HEK293 (cell line): ENCODE data around the gene TRIM26.
A peak's percentile ranks its signal among the peaks of the same experiment; 100 is the strongest.

Experiments
- CTCF ChIA-PET: fragments of 350-600 bp; formaldehyde crosslinking; extraction: SDS; loops from one replicate; lab custom pipeline; 2021; ENCODE audit warnings: antibody characterized with exemption; lab: Yijun Ruan, JAX
- POLR2A ChIA-PET: fragments of 300-600 bp; formaldehyde crosslinking; extraction: SDS; loops from one replicate; lab custom pipeline; 2020; ENCODE audit warnings: antibody characterized with exemption, inconsistent platforms; lab: Yijun Ruan, JAX
- H3K27ac ChIP-seq: fragments of 200-500 bp; sonication (Bioruptor generic); 2 replicates; pipeline ENCODE4 v1.5.1; 2014; ENCODE audit warnings: low read depth, low read length, control low read depth, inconsistent platforms; ENCODE audit errors: extremely low read depth
- H3K36me3 ChIP-seq, 2 experiments: fragments of 200-500 bp in 1 of 2; sonication (Bioruptor generic) in 1 of 2; 1 replicate in 1 of 2; 2 replicates in 1 of 2; pipeline ENCODE4 v1.5.1; 2014 to 2017; ENCODE audit warnings: inconsistent platforms in 2 of 2, low read length in 2 of 2; ENCODE audit not compliant: control insufficient read depth in 2 of 2, insufficient read depth in 1 of 2
- H3K4me1 ChIP-seq: fragments of 200-500 bp; sonication (Bioruptor generic); 2 replicates; pipeline ENCODE4 v1.5.1; 2014; ENCODE audit warnings: mild to moderate bottlenecking, low read length, inconsistent platforms; ENCODE audit not compliant: control insufficient read depth, insufficient read depth
- H3K4me3 ChIP-seq: 2 replicates; pipeline ENCODE4 v1.5.1; 2011; ENCODE audit warnings: low read depth, mild to moderate bottlenecking, control low read depth, low read length, moderate library complexity
- H3K9me3 ChIP-seq: fragments of 200-500 bp; sonication (Bioruptor generic); 2 replicates; pipeline ENCODE4 v1.5.1; 2014; ENCODE audit warnings: low read depth, low read length, inconsistent platforms; ENCODE audit not compliant: control insufficient read depth, insufficient read depth
- BCL11B ChIP-seq: fragments of 450-650 bp; formaldehyde crosslinking; IDR thresholded peaks from 2 replicates; pipeline ENCODE4 v1.5.1; 2016; ENCODE audit warnings: low read depth, missing biosample characterization, missing genetic modification characterization
- HOXC10 ChIP-seq: sonication (generic); formaldehyde crosslinking; IDR thresholded peaks from 2 replicates; pipeline ENCODE4 v1.8.1; 2023; ENCODE audit warnings: mild to moderate bottlenecking, missing genetic modification reagents
- KLF9 ChIP-seq: fragments of 450-650 bp; formaldehyde crosslinking; IDR thresholded peaks from 2 replicates; pipeline ENCODE4 v1.5.1; 2016; ENCODE audit warnings: missing biosample characterization, missing genetic modification characterization, low read depth
- ZBTB21 ChIP-seq: fragments of 450-650 bp; formaldehyde crosslinking; IDR thresholded peaks from 2 replicates; pipeline ENCODE4 v1.5.1; 2017; ENCODE audit warnings: missing biosample characterization, missing genetic modification characterization
- ZFHX2 ChIP-seq: fragments of 450-650 bp; formaldehyde crosslinking; conservative IDR thresholded peaks from 2 replicates; pipeline ENCODE4 v1.5.1; 2016; ENCODE audit warnings: missing biosample characterization, missing genetic modification characterization
- ZIC2 ChIP-seq: fragments of 450-650 bp; formaldehyde crosslinking; IDR thresholded peaks from 2 replicates; pipeline ENCODE4 v1.5.1; 2016; ENCODE audit warnings: missing biosample characterization, missing genetic modification characterization
- ZNF341 ChIP-seq: fragments of 450-650 bp; formaldehyde crosslinking; IDR thresholded peaks from 2 replicates; pipeline ENCODE4; 2016; ENCODE audit warnings: low read depth, missing biosample characterization, missing genetic modification characterization
- ZNF354C ChIP-seq: fragments of 450-650 bp; formaldehyde crosslinking; IDR thresholded peaks from 2 replicates; pipeline ENCODE4 v1.5.1; 2016; ENCODE audit warnings: missing biosample characterization, missing genetic modification characterization, low read depth, borderline replicate concordance
- ZNF394 ChIP-seq: fragments of 450-650 bp; formaldehyde crosslinking; IDR thresholded peaks from 2 replicates; pipeline ENCODE4 v1.5.1; 2016; ENCODE audit warnings: missing biosample characterization, missing genetic modification characterization, mild to moderate bottlenecking, moderate library complexity, borderline replicate concordance
- ZNF423 ChIP-seq: fragments of 450-650 bp; formaldehyde crosslinking; IDR thresholded peaks from 2 replicates; pipeline ENCODE4 v1.5.1; 2016; ENCODE audit warnings: missing biosample characterization, missing genetic modification characterization
- ZNF48 ChIP-seq: fragments of 450-650 bp; formaldehyde crosslinking; IDR thresholded peaks from 2 replicates; pipeline ENCODE4 v1.5.1; 2016; ENCODE audit warnings: missing biosample characterization, missing genetic modification characterization
- ZNF629 ChIP-seq: fragments of 450-650 bp; formaldehyde crosslinking; IDR thresholded peaks from 2 replicates; pipeline ENCODE4 v1.5.1; 2017; ENCODE audit warnings: missing biosample characterization, missing genetic modification characterization
- ZNF701 ChIP-seq: fragments of 450-650 bp; formaldehyde crosslinking; IDR thresholded peaks from 2 replicates; pipeline ENCODE4 v1.5.1; 2016; ENCODE audit warnings: missing biosample characterization, missing genetic modification characterization
- ZNF776 ChIP-seq: fragments of 450-650 bp; formaldehyde crosslinking; IDR thresholded peaks from 2 replicates; pipeline ENCODE4 v1.5.0; 2017; ENCODE audit warnings: missing biosample characterization, missing genetic modification characterization, borderline replicate concordance
- TF ChIP-seq, protein P1 (sequence below): fragments of 450-650 bp; formaldehyde crosslinking; IDR thresholded peaks from 2 replicates; pipeline ENCODE4 v1.5.1; 2016; ENCODE audit warnings: missing biosample characterization, missing genetic modification characterization, borderline replicate concordance
- TF ChIP-seq, protein P2 (sequence below): sonication (generic); formaldehyde crosslinking; IDR thresholded peaks from 2 replicates; pipeline ENCODE4 v1.8.1; 2022; ENCODE audit warnings: mild to moderate bottlenecking, moderate library complexity, missing genetic modification reagents
- TF ChIP-seq, protein P3 (sequence below): fragments of 450-650 bp; formaldehyde crosslinking; IDR thresholded peaks from 2 replicates; pipeline ENCODE4 v1.5.1; 2016; ENCODE audit warnings: missing biosample characterization, missing genetic modification characterization, borderline replicate concordance
- TF ChIP-seq, protein P4 (sequence below): fragments of 450-650 bp; formaldehyde crosslinking; IDR thresholded peaks from 2 replicates; pipeline ENCODE4 v1.5.1; 2016; ENCODE audit warnings: missing biosample characterization, missing genetic modification characterization, low read depth

Gene TRIM26

DNA sequence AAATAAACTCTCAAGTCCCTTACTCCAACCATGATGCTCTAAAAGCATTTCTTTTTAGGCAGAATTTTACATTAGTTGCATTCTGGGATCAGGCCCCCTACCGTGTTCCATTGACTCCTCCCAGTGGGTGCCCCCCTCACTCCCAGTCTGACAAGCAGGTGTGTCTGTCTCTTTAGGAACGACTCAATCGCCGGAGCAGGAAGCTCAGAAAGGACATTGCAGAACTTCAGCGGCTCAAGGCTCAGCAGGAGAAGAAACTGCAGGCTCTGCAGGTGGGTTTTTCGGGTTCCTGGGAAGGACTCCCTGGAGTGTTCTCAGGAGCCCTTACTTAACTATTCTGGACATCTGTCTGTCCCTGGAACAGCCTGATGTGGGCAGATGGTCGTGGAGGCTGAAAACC lies 67.4 kb downstream of the TRIM26 start:
- ChIA-PET CTCF (interaction anchor here (9.3 kb wide), 1 partner anchor 15 kb away, joined by 126 read pairs; no protein-coding TSS in a partner anchor), POLR2A (interaction anchor here (1.0 kb wide), 1 partner anchor 44 kb away, joined by 4 read pairs; no protein-coding TSS in a partner anchor)
- no peaks in the 10 kb centered on the region for H3K36me3 ChIP-seq
- H3K27ac ChIP-seq: no peak overlapping the region
- peaks cover 2% of the 10 kb centered on the region; the same call in 1 of the 2 replicates for H3K4me1 ChIP-seq
- TF ChIP-seq ZNF776 (tag by site-specific recombination) (no peak), ZFHX2 (no peak), ZIC2 (tag by site-specific recombination) (peak; percentile 51), BCL11B (no peak), ZNF341 (tag by site-specific recombination) (peak; percentile 22; the same call in 1 of the 2 replicates)
- TF ChIP-seq, protein P1, sequence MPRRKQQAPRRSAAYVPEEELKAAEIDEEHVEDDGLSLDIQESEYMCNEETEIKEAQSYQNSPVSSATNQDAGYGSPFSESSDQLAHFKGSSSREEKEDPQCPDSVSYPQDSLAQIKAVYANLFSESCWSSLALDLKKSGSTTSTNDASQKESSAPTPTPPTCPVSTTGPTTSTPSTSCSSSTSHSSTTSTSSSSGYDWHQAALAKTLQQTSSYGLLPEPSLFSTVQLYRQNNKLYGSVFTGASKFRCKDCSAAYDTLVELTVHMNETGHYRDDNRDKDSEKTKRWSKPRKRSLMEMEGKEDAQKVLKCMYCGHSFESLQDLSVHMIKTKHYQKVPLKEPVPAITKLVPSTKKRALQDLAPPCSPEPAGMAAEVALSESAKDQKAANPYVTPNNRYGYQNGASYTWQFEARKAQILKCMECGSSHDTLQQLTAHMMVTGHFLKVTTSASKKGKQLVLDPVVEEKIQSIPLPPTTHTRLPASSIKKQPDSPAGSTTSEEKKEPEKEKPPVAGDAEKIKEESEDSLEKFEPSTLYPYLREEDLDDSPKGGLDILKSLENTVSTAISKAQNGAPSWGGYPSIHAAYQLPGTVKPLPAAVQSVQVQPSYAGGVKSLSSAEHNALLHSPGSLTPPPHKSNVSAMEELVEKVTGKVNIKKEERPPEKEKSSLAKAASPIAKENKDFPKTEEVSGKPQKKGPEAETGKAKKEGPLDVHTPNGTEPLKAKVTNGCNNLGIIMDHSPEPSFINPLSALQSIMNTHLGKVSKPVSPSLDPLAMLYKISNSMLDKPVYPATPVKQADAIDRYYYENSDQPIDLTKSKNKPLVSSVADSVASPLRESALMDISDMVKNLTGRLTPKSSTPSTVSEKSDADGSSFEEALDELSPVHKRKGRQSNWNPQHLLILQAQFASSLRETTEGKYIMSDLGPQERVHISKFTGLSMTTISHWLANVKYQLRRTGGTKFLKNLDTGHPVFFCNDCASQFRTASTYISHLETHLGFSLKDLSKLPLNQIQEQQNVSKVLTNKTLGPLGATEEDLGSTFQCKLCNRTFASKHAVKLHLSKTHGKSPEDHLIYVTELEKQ (tag by site-specific recombination): no peak
- TF ChIP-seq, protein P2, sequence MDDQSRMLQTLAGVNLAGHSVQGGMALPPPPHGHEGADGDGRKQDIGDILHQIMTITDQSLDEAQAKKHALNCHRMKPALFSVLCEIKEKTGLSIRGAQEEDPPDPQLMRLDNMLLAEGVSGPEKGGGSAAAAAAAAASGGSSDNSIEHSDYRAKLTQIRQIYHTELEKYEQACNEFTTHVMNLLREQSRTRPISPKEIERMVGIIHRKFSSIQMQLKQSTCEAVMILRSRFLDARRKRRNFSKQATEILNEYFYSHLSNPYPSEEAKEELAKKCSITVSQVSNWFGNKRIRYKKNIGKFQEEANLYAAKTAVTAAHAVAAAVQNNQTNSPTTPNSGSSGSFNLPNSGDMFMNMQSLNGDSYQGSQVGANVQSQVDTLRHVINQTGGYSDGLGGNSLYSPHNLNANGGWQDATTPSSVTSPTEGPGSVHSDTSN (CRISPR knock-in tag): no peak
- H3K4me3 ChIP-seq: no peak overlapping the region
- no peaks in the 10 kb centered on the region for H3K9me3 ChIP-seq

DNA sequence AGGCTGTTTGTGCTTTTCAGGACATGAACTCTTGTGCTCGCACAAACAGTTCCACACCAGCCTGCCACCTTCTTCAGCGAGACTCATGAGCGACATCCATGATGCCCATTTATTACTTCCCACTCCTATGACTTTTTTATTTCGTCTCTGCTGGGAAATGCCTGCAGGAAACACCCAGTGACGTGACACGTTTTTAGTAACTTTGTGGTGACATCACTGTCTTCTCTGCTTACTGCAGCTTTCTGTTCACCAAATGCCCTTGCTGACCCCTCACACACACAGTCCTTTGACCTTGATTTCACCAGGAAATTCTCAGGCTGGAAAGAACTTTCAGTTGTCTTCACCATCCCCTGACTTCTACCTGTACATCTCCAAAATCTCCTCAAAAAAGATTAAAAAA lies 68.4 kb downstream of the TRIM26 start:
- no peak overlapping the region for H3K27ac ChIP-seq
- H3K9me3 ChIP-seq: no peaks in the 10 kb centered on the region
- POLR2A ChIA-PET: interaction anchor here (0.7 to 1.0 kb wide), 2 partner anchors 36 to 43 kb away, joined by 3 to 4 read pairs; no protein-coding TSS in a partner anchor
- CTCF ChIA-PET: interaction anchor here (0.6 to 9.3 kb wide), 3 partner anchors 14 to 499 kb away, joined by 3 to 126 read pairs (median 3); no protein-coding TSS in a partner anchor
- H3K4me1 ChIP-seq: peaks cover 2% of the 10 kb centered on the region; the same call in 1 of the 2 replicates
- no peak overlapping the region for H3K4me3 ChIP-seq
- H3K36me3 ChIP-seq: no peaks in the 10 kb centered on the region
- TF ChIP-seq, protein P1 (tag by site-specific recombination): no peak
- TF ChIP-seq ZNF394 (tag by site-specific recombination): no peak
- TF ChIP-seq ZNF48: no peak
- TF ChIP-seq, protein P3, sequence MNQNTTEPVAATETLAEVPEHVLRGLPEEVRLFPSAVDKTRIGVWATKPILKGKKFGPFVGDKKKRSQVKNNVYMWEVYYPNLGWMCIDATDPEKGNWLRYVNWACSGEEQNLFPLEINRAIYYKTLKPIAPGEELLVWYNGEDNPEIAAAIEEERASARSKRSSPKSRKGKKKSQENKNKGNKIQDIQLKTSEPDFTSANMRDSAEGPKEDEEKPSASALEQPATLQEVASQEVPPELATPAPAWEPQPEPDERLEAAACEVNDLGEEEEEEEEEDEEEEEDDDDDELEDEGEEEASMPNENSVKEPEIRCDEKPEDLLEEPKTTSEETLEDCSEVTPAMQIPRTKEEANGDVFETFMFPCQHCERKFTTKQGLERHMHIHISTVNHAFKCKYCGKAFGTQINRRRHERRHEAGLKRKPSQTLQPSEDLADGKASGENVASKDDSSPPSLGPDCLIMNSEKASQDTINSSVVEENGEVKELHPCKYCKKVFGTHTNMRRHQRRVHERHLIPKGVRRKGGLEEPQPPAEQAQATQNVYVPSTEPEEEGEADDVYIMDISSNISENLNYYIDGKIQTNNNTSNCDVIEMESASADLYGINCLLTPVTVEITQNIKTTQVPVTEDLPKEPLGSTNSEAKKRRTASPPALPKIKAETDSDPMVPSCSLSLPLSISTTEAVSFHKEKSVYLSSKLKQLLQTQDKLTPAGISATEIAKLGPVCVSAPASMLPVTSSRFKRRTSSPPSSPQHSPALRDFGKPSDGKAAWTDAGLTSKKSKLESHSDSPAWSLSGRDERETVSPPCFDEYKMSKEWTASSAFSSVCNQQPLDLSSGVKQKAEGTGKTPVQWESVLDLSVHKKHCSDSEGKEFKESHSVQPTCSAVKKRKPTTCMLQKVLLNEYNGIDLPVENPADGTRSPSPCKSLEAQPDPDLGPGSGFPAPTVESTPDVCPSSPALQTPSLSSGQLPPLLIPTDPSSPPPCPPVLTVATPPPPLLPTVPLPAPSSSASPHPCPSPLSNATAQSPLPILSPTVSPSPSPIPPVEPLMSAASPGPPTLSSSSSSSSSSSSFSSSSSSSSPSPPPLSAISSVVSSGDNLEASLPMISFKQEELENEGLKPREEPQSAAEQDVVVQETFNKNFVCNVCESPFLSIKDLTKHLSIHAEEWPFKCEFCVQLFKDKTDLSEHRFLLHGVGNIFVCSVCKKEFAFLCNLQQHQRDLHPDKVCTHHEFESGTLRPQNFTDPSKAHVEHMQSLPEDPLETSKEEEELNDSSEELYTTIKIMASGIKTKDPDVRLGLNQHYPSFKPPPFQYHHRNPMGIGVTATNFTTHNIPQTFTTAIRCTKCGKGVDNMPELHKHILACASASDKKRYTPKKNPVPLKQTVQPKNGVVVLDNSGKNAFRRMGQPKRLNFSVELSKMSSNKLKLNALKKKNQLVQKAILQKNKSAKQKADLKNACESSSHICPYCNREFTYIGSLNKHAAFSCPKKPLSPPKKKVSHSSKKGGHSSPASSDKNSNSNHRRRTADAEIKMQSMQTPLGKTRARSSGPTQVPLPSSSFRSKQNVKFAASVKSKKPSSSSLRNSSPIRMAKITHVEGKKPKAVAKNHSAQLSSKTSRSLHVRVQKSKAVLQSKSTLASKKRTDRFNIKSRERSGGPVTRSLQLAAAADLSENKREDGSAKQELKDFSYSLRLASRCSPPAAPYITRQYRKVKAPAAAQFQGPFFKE: no peak
- no peak for TF ChIP-seq ZNF354C (tag by site-specific recombination)
- no peak for TF ChIP-seq ZBTB21 (tag by site-specific recombination)
- TF ChIP-seq ZNF423 (tag by site-specific recombination): no peak
- TF ChIP-seq ZNF701 (tag by site-specific recombination): no peak
- TF ChIP-seq KLF9: no peak
- TF ChIP-seq HOXC10 (CRISPR knock-in tag): no peak
- TF ChIP-seq, protein P4, sequence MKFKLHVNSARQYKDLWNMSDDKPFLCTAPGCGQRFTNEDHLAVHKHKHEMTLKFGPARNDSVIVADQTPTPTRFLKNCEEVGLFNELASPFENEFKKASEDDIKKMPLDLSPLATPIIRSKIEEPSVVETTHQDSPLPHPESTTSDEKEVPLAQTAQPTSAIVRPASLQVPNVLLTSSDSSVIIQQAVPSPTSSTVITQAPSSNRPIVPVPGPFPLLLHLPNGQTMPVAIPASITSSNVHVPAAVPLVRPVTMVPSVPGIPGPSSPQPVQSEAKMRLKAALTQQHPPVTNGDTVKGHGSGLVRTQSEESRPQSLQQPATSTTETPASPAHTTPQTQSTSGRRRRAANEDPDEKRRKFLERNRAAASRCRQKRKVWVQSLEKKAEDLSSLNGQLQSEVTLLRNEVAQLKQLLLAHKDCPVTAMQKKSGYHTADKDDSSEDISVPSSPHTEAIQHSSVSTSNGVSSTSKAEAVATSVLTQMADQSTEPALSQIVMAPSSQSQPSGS (tag by site-specific recombination): peak; percentile 56; the same call in 1 of the 2 replicates
- TF ChIP-seq ZNF629: 0 out of 2 replicates have a peak, but pooled peaks have one; percentile 18
